SH-SY5Y (cell line): Measurements from ENCODE around the gene SLC23A2.

Source experiments
- GATA2 ChIP-seq: IDR thresholded peaks from 2 replicates; pipeline ENCODE4 v1.6.1; 2011; ENCODE audit warnings: mild to moderate bottlenecking, low read depth, low read length
- GATA3 ChIP-seq: IDR thresholded peaks from 2 replicates; pipeline ENCODE4 v1.6.1; 2011; ENCODE audit warnings: low read depth, mild to moderate bottlenecking, low read length, moderate library complexity

DNA sequence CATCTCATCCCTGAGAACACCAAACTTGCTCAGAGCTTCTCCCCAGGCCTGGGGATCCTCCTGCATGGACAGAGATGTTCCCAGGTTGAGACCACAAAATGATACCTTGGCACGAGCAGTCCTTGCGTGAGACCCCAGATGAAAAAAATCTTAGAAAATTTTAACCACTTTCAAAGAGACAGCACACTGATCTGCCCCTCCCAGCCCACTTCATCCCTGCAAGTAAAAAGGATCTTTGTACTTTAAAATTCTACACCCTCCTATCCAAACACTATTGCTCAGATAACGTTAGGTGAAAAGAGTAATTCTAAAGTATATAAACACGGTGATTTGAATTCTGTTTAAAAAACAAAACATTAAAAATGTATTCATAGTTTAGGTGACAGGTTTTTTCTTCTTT, 98.5 kb downstream of the SLC23A2 start:
- TF ChIP-seq GATA2 (no peak), GATA3 (no peak)
